Measurements from ENCODE around the gene AP4M1. TPM values are rescaled to one million over a fixed set of nuclear protein-coding genes. Genes with fewer than 3 reads are reported as not detected.

The AP4M1 gene
- total RNA-seq, 1 experiment from 2014 or later, result 19.7 TPM

DNA sequence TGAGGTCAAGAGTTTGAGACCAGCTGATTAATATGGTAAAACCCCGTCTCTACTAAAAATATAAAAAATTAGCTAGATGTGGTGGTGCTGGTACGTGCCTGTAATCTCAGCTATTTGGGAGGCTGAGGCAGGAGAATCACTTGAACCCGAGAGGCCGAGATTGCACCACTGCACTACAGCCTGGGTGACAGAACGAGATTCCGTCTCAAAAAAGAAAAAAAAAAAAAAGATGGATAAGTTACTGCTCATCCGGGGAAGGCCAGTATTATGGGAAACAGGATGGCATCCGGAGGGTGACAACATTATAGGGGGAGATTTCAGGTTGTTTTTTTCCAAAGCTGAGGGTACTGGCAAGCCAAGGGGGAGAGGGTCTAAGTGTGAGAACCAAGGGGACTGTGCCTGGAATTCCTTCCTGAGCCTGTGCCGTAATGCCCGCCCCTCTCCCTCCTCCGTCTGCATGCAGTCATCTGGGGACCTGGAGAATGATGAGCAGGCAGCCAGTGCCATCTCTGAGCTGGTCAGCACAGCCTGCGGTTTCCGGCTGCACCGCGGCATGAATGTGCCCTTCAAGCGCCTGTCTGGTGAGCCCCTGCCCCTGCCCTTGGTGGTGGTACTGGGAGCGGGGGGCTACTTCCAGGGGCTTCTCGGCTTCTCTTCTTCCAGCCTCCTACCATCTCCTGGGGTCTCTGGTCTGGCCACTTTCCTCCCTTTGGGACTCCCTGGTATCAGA lies 51.7 kb downstream of the AP4M1 start:
- in situ Hi-C loops (cut with HindIII; ENCODE audit: low sequenced_read_pairs), result no loop called here
- no peak for DNase-seq (ENCODE audit: low spot score)

GRCh38 chr7:100153708-100154535 lies 52.5 kb downstream of the AP4M1 start:
- DNase-seq (ENCODE audit: low spot score), result no peak
- in situ Hi-C loops (cut with HindIII; ENCODE audit: low sequenced_read_pairs), result no loop called here

- in situ Hi-C loops (cut with HindIII; ENCODE audit: low sequenced_read_pairs), result no loop called here
These were observed 53.4 kb downstream of the AP4M1 start for GRCh38 chr7:100154651-100155491.

GRCh38 chr7:100155553-100156317 lies 54.3 kb downstream of the AP4M1 start:
- in situ Hi-C loops (cut with HindIII; ENCODE audit: low sequenced_read_pairs), result no loop called here
- DNase-seq (ENCODE audit: low spot score), result no peak

More at GRCh38 chr7:100154651-100155491, 53.4 kb downstream of the AP4M1 start:
- DNase-seq (ENCODE audit: low spot score), result no peak

- in situ Hi-C loops (cut with HindIII; ENCODE audit: low sequenced_read_pairs), result no loop called here
- no peak for DNase-seq (ENCODE audit: low spot score)
These were observed 55.1 kb downstream of the AP4M1 start for GRCh38 chr7:100156331-100157068.

- in situ Hi-C loops (cut with HindIII; ENCODE audit: low sequenced_read_pairs), result no loop called here
These were observed 55.6 kb downstream of the AP4M1 start for GRCh38 chr7:100157069-100157333.

GRCh38 chr7:100157334-100158228 lies 56.1 kb downstream of the AP4M1 start:
- in situ Hi-C loops (cut with HindIII; ENCODE audit: low sequenced_read_pairs), result no loop called here
- peak; percentile 65 for DNase-seq (ENCODE audit: low spot score)

More at GRCh38 chr7:100157069-100157333, 55.6 kb downstream of the AP4M1 start:
- DNase-seq (ENCODE audit: low spot score), result no peak

Other genes starting within 250 kb of the AP4M1 start
- not detected in 2 replicates for gene OR2AE1, start 224.6 kb upstream of the AP4M1 start, total RNA-seq (2014; rRNA removed; shearing (Covaris generic))
- gene TRIM4, start 182.1 kb upstream of the AP4M1 start, total RNA-seq (2014; rRNA removed; shearing (Covaris generic)), result 10.0 and 12.9 TPM in 2 replicates
- not detected in 2 replicates for gene GJC3, start 172.0 kb upstream of the AP4M1 start, total RNA-seq (2014; rRNA removed; shearing (Covaris generic))
- gene AZGP1, start 125.6 kb upstream of the AP4M1 start, total RNA-seq (2014; rRNA removed; shearing (Covaris generic)), result 1.1 TPM in 1 of 2 replicates, not detected in the other
- 13.8 and 19.4 TPM in 2 replicates for gene ZKSCAN1, start 86.0 kb upstream of the AP4M1 start, total RNA-seq (2014; rRNA removed; shearing (Covaris generic))
- gene ZSCAN21, start 51.9 kb upstream of the AP4M1 start, total RNA-seq (2014; rRNA removed; shearing (Covaris generic)), result 12.2 and 23.1 TPM in 2 replicates
- gene ZNF3, start 19.9 kb upstream of the AP4M1 start, total RNA-seq (2014; rRNA removed; shearing (Covaris generic)), result 29.9 and 38.7 TPM in 2 replicates
- 100 and 151 TPM in 2 replicates for gene COPS6, start 12.7 kb upstream of the AP4M1 start, total RNA-seq (2014; rRNA removed; shearing (Covaris generic))
- 356 and 361 TPM in 2 replicates for gene MCM7, start 246 bp upstream of the AP4M1 start, total RNA-seq (2014; rRNA removed; shearing (Covaris generic))
- 26.6 and 45.6 TPM in 2 replicates for gene TAF6, start 17.7 kb downstream of the AP4M1 start, total RNA-seq (2014; rRNA removed; shearing (Covaris generic))
- 26.6 and 30.0 TPM in 2 replicates for gene CNPY4, start 18.0 kb downstream of the AP4M1 start, total RNA-seq (2014; rRNA removed; shearing (Covaris generic))
- 1.7 and 2.9 TPM in 2 replicates for gene MBLAC1, start 25.3 kb downstream of the AP4M1 start, total RNA-seq (2014; rRNA removed; shearing (Covaris generic))
- gene LAMTOR4, start 47.3 kb downstream of the AP4M1 start, total RNA-seq (2014; rRNA removed; shearing (Covaris generic)), result 97.5 and 231 TPM in 2 replicates
- gene TRAPPC14, start 57.1 kb downstream of the AP4M1 start, total RNA-seq (2014; rRNA removed; shearing (Covaris generic)), result 9.0 and 14.4 TPM in 2 replicates
- 0.81 TPM in 1 of 2 replicates, not detected in the other for gene GAL3ST4, start 67.0 kb downstream of the AP4M1 start, total RNA-seq (2014; rRNA removed; shearing (Covaris generic))
- gene GPC2, start 75.7 kb downstream of the AP4M1 start, total RNA-seq (2014; rRNA removed; shearing (Covaris generic)), result 8.8 and 9.0 TPM in 2 replicates
- 0.68 and 3.3 TPM in 2 replicates for gene STAG3, start 76.3 kb downstream of the AP4M1 start, total RNA-seq (2014; rRNA removed; shearing (Covaris generic))
- not detected in 2 replicates for gene PVRIG, start 118.3 kb downstream of the AP4M1 start, total RNA-seq (2014; rRNA removed; shearing (Covaris generic))
- gene SPDYE3, start 206.1 kb downstream of the AP4M1 start, total RNA-seq (2014; rRNA removed; shearing (Covaris generic)), result not detected in 2 replicates